Common myeloid progenitor, CD34-positive (primary cell): ENCODE results near the gene MSI2.
"Not testable (repeated sequence)": the region's sequence is repeated elsewhere in the genome, so short reads cannot be mapped to it uniquely, and the experiment has no call there.

Source experiments
- CTCF ChIA-PET: fragments of 350-600 bp; sonication (Branson Sonifier 250); formaldehyde crosslinking; loops from one replicate; lab custom pipeline; 2021; ENCODE audit warnings: antibody characterized with exemption; lab: Charles Lee
- POLR2A ChIA-PET: fragments of 350-600 bp; sonication (Branson Sonifier 250); formaldehyde crosslinking; loops from one replicate; lab custom pipeline; 2021; ENCODE audit warnings: antibody characterized with exemption; lab: Charles Lee
- DNase-seq, 3 donors: peaks; one replicate each; pipeline versions ENCODE4 v3.0.0 to v3.0.0-alpha.2; 2013
- H3K27ac ChIP-seq, 2 experiments: 1 replicate in 1 of 2; 2 replicates in 1 of 2; pipeline ENCODE4 v1.7.0; 2013; ENCODE audit warnings: inconsistent platforms in 2 of 2, low read length in 2 of 2, mild to moderate bottlenecking in 2 of 2, low read depth in 1 of 2, moderate library complexity in 1 of 2; ENCODE audit not compliant: severe bottlenecking in 2 of 2, insufficient read depth in 1 of 2, poor library complexity in 1 of 2
- H3K27me3 ChIP-seq, 5 experiments: replicated peaks in 2 of 5; 1 replicate in 3 of 5; 2 replicates in 2 of 5; pipeline versions ENCODE4 v1.6.1 to v1.7.0; 2013; ENCODE audit warnings: low read length in 4 of 5, mild to moderate bottlenecking in 2 of 5, moderate library complexity in 2 of 5, inconsistent platforms in 1 of 5; ENCODE audit not compliant: insufficient read depth in 5 of 5, control insufficient read depth in 4 of 5
- H3K36me3 ChIP-seq, 4 experiments: 1 replicate in 2 of 4; 2 replicates in 2 of 4; pipeline versions ENCODE4 v1.6.1 to v1.7.0; 2013; ENCODE audit warnings: low read length in 3 of 4, control low read depth in 1 of 4, mild to moderate bottlenecking in 1 of 4; ENCODE audit not compliant: control insufficient read depth in 4 of 4, insufficient read depth in 4 of 4
- H3K4me1 ChIP-seq, 4 experiments: 1 replicate in 3 of 4; 2 replicates in 1 of 4; pipeline versions ENCODE4 v1.6.1 to v1.7.1; 2013; ENCODE audit warnings: low read length in 3 of 4, mild to moderate bottlenecking in 3 of 4, control low read depth in 1 of 4, inconsistent platforms in 1 of 4, moderate library complexity in 1 of 4; ENCODE audit not compliant: control insufficient read depth in 4 of 4, insufficient read depth in 4 of 4; ENCODE audit errors: control extremely low read depth in 1 of 4
- H3K4me3 ChIP-seq, 7 experiments: 1 replicate in 4 of 7; 2 replicates in 3 of 7; pipeline versions ENCODE4 v1.5.1 to v1.7.0; 2013; ENCODE audit warnings: mild to moderate bottlenecking in 7 of 7, low read length in 6 of 7, moderate library complexity in 6 of 7, inconsistent platforms in 2 of 7, low read depth in 2 of 7, control low read depth in 1 of 7; ENCODE audit not compliant: insufficient read depth in 4 of 7, control insufficient read depth in 1 of 7; ENCODE audit errors: extremely low read depth in 1 of 7
- H3K9me3 ChIP-seq, 5 experiments: 1 replicate in 4 of 5; 2 replicates in 1 of 5; pipeline versions ENCODE4 v1.6.1 to v1.7.1; 2013; ENCODE audit warnings: low read length in 4 of 5, mild to moderate bottlenecking in 2 of 5, inconsistent platforms in 1 of 5, low read depth in 1 of 5, moderate library complexity in 1 of 5; ENCODE audit not compliant: control insufficient read depth in 4 of 5, insufficient read depth in 2 of 5; ENCODE audit errors: control extremely low read depth in 1 of 5
- whole genome bisulfite sequencing: methylation state at CpG from one replicate; pipeline ENCODE4 v1.1.5; 2013; ENCODE audit not compliant: insufficient coverage; 5-methylcytosine and 5-hydroxymethylcytosine counted together

Gene MSI2

GRCh38 chr17:57495771-57496170 is 239.4 kb downstream of the MSI2 start:
- 100% methylated on average over 2 of the region's 6 CpGs for WGBS
- DNase-seq = no peak
- Histone ChIP-seq H3K36me3 (peaks cover 3 to 52% (median 15%) of the 10 kb centered on the region in 4 experiments), H3K27ac (peak overlapping the region in 1 of 2 experiments; percentile 52), H3K9me3 (no peaks in the 10 kb centered on the region), H3K4me1 (peaks cover 5 to 80% (median 50%) of the 10 kb centered on the region in 4 experiments), H3K4me3 (no peak overlapping the region), H3K27me3 (no peaks in the 10 kb centered on the region)
- ChIA-PET CTCF (no interaction called here), POLR2A (no interaction called here)

- Histone ChIP-seq H3K27ac (peak overlapping the region in 1 of 2 experiments; percentile 52), H3K27me3 (no peaks in the 10 kb centered on the region), H3K4me1 (peaks cover 5 to 76% (median 47%) of the 10 kb centered on the region in 4 experiments), H3K4me3 (no peak overlapping the region), H3K36me3 (peaks cover 3 to 53% (median 15%) of the 10 kb centered on the region in 4 experiments), H3K9me3 (no peaks in the 10 kb centered on the region)
- DNase-seq = no peak
- ChIA-PET CTCF (interaction anchor here (0.9 kb wide), 1 partner anchor 49 kb away, joined by 3 read pairs; no protein-coding TSS in a partner anchor), POLR2A (no interaction called here)
- WGBS = 92% methylated on average over 10 of the region's 11 CpGs
Measured at GRCh38 chr17:57496382-57496781, 240.1 kb downstream of the MSI2 start.

GRCh38 chr17:57498443-57498842 is 242.1 kb downstream of the MSI2 start:
- no peak overlapping the region for H3K27ac ChIP-seq
- CTCF ChIA-PET = interaction anchor here (1.4 to 2.2 kb wide), 2 partner anchors 13 to 14 kb away, joined by 4 to 6 read pairs; no protein-coding TSS in a partner anchor
- no peak overlapping the region for H3K4me3 ChIP-seq
- peaks cover 5 to 67% (median 35%) of the 10 kb centered on the region in 4 experiments for H3K4me1 ChIP-seq
- no peaks in the 10 kb centered on the region for H3K9me3 ChIP-seq
- DNase-seq = peak in 1 of 3 donors; percentile 40
- 70% methylated on average over 2 of the region's 7 CpGs for WGBS
- POLR2A ChIA-PET = interaction anchor here (1.4 kb wide), 1 partner anchor 13 kb away, joined by 3 read pairs; no protein-coding TSS in a partner anchor
- peaks cover 5 to 49% (median 16%) of the 10 kb centered on the region in 4 experiments for H3K36me3 ChIP-seq
- H3K27me3 ChIP-seq = no peaks in the 10 kb centered on the region

GRCh38 chr17:57499221-57499620 is 242.9 kb downstream of the MSI2 start:
- WGBS = no CpG with 5 or more reads among the region's 3 CpGs
- CTCF ChIA-PET = interaction anchor here (0.6 to 1.2 kb wide), 2 partner anchors 12 to 39 kb away, joined by 3 to 4 read pairs; no protein-coding TSS in a partner anchor
- POLR2A ChIA-PET = not testable (repeated sequence)

GRCh38 chr17:57499648-57500049 is 243.3 kb downstream of the MSI2 start:
- ChIA-PET CTCF (interaction anchor here (0.6 to 1.3 kb wide), 4 partner anchors 12 to 38 kb away, joined by 3 to 4 read pairs (median 4); no protein-coding TSS in a partner anchor), POLR2A (no interaction called here)
- Histone ChIP-seq H3K9me3 (no peaks in the 10 kb centered on the region), H3K4me1 (peaks cover 5 to 64% (median 34%) of the 10 kb centered on the region in 4 experiments), H3K27ac (no peak overlapping the region), H3K27me3 (no peaks in the 10 kb centered on the region), H3K4me3 (no peak overlapping the region), H3K36me3 (peaks cover 6 to 43% (median 13%) of the 10 kb centered on the region in 4 experiments)
- 96% methylated on average over 4 of the region's 6 CpGs for WGBS
- DNase-seq = peak in 2 of 3 donors; percentile 36 to 46

More at GRCh38 chr17:57499221-57499620, 242.9 kb downstream of the MSI2 start:
- not testable (repeated sequence) for DNase-seq, H3K4me3 ChIP-seq, H3K27ac ChIP-seq, H3K9me3 ChIP-seq, H3K27me3 ChIP-seq
- H3K36me3 ChIP-seq = peaks cover 6 to 45% (median 15%) of the 10 kb centered on the region in 4 experiments
- H3K4me1 ChIP-seq = peaks cover 5 to 64% (median 32%) of the 10 kb centered on the region in 4 experiments

GRCh38 chr17:57501016-57501415 is 244.7 kb downstream of the MSI2 start:
- H3K27me3 ChIP-seq = no peaks in the 10 kb centered on the region
- no peaks in the 10 kb centered on the region for H3K9me3 ChIP-seq
- H3K4me1 ChIP-seq = peaks cover 5 to 72% (median 46%) of the 10 kb centered on the region in 4 experiments
- H3K4me3 ChIP-seq = no peak overlapping the region
- no peak overlapping the region for H3K27ac ChIP-seq
- peaks cover 6 to 44% (median 11%) of the 10 kb centered on the region in 4 experiments for H3K36me3 ChIP-seq
- ChIA-PET POLR2A (no interaction called here), CTCF (interaction anchor here (1.1 to 1.3 kb wide), 3 partner anchors 15 to 29 kb away, joined by 3 to 4 read pairs (median 3); no protein-coding TSS in a partner anchor)
- WGBS = 95% methylated on average over 8 of the region's 9 CpGs
- no peak for DNase-seq

GRCh38 chr17:57502022-57502421 is 245.7 kb downstream of the MSI2 start:
- H3K27me3 ChIP-seq = no peaks in the 10 kb centered on the region
- H3K36me3 ChIP-seq = peaks cover 4 to 44% (median 10%) of the 10 kb centered on the region in 4 experiments
- H3K9me3 ChIP-seq = no peaks in the 10 kb centered on the region
- WGBS = 100% methylated on average over 4 of the region's 4 CpGs
- no peak overlapping the region for H3K4me3 ChIP-seq
- ChIA-PET POLR2A (no interaction called here), CTCF (interaction anchor here (1.1 to 1.3 kb wide), 2 partner anchors 16 to 30 kb away, joined by 3 read pairs; no protein-coding TSS in a partner anchor)
- DNase-seq = no peak
- no peak overlapping the region for H3K27ac ChIP-seq
- H3K4me1 ChIP-seq = peaks cover 2 to 71% (median 47%) of the 10 kb centered on the region in 4 experiments
